PFSK-1 (cell line): ENCODE measurements around the gene CHD5. TPM values are rescaled to one million over a fixed set of nuclear protein-coding genes. Genes with fewer than 3 reads are reported as not detected.
A peak's percentile ranks its signal among the peaks of the same experiment; 100 is the strongest.

Experiments used
- FOXP2 ChIP-seq: optimal IDR thresholded peaks from 2 replicates; pipeline ENCODE3; 2011; ENCODE audit warnings: borderline replicate concordance, control low read depth, inconsistent platforms; ENCODE audit not compliant: insufficient read depth; ENCODE audit errors: extremely low read length, extremely low read depth
- POLR2AphosphoS5 ChIP-seq: IDR thresholded peaks from 2 replicates; pipeline ENCODE4 v1.6.1; 2012; ENCODE audit warnings: low read depth, mild to moderate bottlenecking, control low read depth, low read length, moderate library complexity
- REST ChIP-seq, 2 experiments: IDR thresholded peaks; 2 replicates each; pipeline versions ENCODE4 v1.6.1 to v1.8.0; 2011 to 2012; ENCODE audit warnings: low read depth in 2 of 2, low read length in 2 of 2, control low read depth in 1 of 2, inconsistent platforms in 1 of 2, mild to moderate bottlenecking in 1 of 2, moderate library complexity in 1 of 2; ENCODE audit not compliant: insufficient read depth in 1 of 2
- SIN3A ChIP-seq: IDR thresholded peaks from 2 replicates; pipeline ENCODE4 v1.6.1; 2012; ENCODE audit warnings: mild to moderate bottlenecking, low read length, moderate library complexity, borderline replicate concordance; ENCODE audit not compliant: insufficient read depth
- TAF1 ChIP-seq: IDR thresholded peaks from 2 replicates; pipeline ENCODE4 v1.6.1; 2012; ENCODE audit warnings: low read length, control low read depth, borderline replicate concordance; ENCODE audit not compliant: insufficient read depth
- polyA plus RNA-seq: library from polyadenylated mRNA; unstranded; fragments of >200 nt; gene quantifications from one replicate; pipeline ENCODE4 v1.2.1, GENCODE V29; 2012; ENCODE audit warnings: low read depth, missing spikeins; ENCODE audit not compliant: insufficient read length

CHD5 gene
- polyA plus RNA-seq, result 0.56 TPM

- TF ChIP-seq SIN3A (no peak), POLR2AphosphoS5 (no peak), TAF1 (no peak)
Measured at GRCh38 chr1:6180268-6180706, at the start of gene CHD5. CHD5 (minus strand) TSS chr1:6180321; CDS start chr1:6180023, 298 bp downstream.

- TF ChIP-seq FOXP2 (no peak), REST (IDR thresholded peaks at IDR 0.05; ENCODE audit: insufficient read depth in 1 of 2, low read depth in 2 of 2, low read length in 2 of 2) (no peak), SIN3A (no peak), TAF1 (no peak)
Measured at GRCh38 chr1:6225651-6226050, 45.5 kb upstream of the CHD5 start.

GRCh38 chr1:6224718-6225117 lies 44.6 kb upstream of the CHD5 start:
- TF ChIP-seq TAF1 (no peak), FOXP2 (no peak), POLR2AphosphoS5 (no peak), REST (IDR thresholded peaks at IDR 0.05; ENCODE audit: insufficient read depth in 1 of 2, low read depth in 2 of 2, low read length in 2 of 2) (no peak), SIN3A (no peak)

- TF ChIP-seq REST (IDR thresholded peaks at IDR 0.05; ENCODE audit: insufficient read depth in 1 of 2, low read depth in 2 of 2, low read length in 2 of 2), result no peak
- TF ChIP-seq TAF1, result no peak
- TF ChIP-seq FOXP2, result no peak
- no peak for TF ChIP-seq SIN3A
- no peak for TF ChIP-seq POLR2AphosphoS5
Measured at GRCh38 chr1:6223617-6224016, 43.5 kb upstream of the CHD5 start.

- TF ChIP-seq POLR2AphosphoS5, result peak; percentile 51; the same call in 1 of the 2 replicates
- TF ChIP-seq FOXP2, result no peak
Measured at GRCh38 chr1:6222636-6223035, 42.5 kb upstream of the CHD5 start.

- TF ChIP-seq POLR2AphosphoS5, result peak; percentile 56; the same call in 1 of the 2 replicates
- TF ChIP-seq FOXP2, result no peak
Measured at GRCh38 chr1:6221210-6221784, 41.2 kb upstream of the CHD5 start.
